OCI-LY3 (cell line): ENCODE results near the gene ADAMTS2.

Source experiments
- EZH2phosphoT487 ChIP-seq: fragments of 200-600 bp; shearing (Covaris generic); IDR thresholded peaks from 2 replicates; pipeline ENCODE4 v1.6.1; 2018; ENCODE audit warnings: antibody characterized with exemption, mixed run types, low read depth
- TF ChIP-seq, protein P1 (sequence below): fragments of 200-600, 300-600 bp; sonication (generic); IDR thresholded peaks from 2 replicates; pipeline ENCODE4 v1.5.1; 2014; ENCODE audit warnings: antibody characterized with exemption, low read length, low read depth

DNA sequence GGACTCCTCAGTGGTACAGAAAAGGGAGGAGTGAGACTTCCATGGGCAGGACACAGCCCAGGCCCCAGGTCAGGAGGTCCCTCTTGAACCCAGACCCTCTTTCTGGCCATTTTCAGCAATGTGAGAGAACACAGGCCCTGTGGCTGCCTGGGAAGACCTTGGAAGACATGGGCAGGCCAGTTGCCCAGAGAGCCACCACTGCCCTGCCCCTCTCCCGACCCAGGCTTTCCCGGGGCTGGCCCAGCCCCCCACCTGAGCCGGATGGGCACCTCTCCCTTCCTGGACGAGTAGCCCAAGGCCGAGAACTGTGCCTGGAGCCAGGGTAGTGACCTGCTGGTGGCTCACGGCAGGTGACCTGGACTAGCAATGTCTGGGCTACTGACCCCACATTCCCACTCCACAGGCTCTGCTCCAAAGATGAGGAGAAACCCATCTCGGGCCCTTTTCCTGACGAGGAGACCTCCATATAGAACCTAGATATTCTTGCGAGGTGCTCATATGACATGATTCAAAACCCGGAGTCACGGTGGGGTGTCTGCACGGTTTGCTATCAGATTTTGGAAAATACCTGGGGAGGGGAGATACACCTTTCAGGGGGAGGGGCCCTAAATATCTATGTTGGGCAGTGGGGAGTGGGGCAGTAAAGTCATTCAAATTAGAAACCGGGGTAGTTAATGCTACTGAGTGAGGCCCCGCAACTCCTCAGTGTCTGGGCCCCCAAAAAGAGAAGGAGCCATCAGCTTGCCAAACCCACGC lies 225.7 kb downstream of the ADAMTS2 start:
- TF ChIP-seq, protein P1, sequence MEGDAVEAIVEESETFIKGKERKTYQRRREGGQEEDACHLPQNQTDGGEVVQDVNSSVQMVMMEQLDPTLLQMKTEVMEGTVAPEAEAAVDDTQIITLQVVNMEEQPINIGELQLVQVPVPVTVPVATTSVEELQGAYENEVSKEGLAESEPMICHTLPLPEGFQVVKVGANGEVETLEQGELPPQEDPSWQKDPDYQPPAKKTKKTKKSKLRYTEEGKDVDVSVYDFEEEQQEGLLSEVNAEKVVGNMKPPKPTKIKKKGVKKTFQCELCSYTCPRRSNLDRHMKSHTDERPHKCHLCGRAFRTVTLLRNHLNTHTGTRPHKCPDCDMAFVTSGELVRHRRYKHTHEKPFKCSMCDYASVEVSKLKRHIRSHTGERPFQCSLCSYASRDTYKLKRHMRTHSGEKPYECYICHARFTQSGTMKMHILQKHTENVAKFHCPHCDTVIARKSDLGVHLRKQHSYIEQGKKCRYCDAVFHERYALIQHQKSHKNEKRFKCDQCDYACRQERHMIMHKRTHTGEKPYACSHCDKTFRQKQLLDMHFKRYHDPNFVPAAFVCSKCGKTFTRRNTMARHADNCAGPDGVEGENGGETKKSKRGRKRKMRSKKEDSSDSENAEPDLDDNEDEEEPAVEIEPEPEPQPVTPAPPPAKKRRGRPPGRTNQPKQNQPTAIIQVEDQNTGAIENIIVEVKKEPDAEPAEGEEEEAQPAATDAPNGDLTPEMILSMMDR = no peak
- no peak for TF ChIP-seq EZH2phosphoT487
